ENCODE measurements around the gene ATG5.

Gene ATG5

GRCh38 chr6:106220485-106220884 is 105.1 kb downstream of the ATG5 start:
- no peak for DNase-seq (ENCODE audit: low spot score)

DNA sequence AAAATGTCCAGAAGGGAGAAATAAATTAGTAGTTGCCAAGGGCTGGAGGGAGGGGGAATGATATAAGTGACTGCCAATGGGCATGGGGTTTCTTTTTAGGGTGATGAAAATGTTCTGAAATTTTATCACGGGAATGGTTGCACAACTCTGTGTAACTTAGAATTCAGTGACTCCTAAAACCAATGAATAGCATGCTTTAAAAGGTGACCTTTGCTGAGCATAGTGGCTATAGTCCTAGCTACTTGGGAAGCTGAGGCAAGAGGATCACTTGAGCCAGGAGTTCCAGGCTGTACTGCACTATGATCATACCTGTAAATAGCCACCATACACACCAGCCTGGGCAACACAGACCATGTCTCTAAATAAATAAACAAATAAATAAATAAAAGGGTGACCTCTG is 109.0 kb downstream of the ATG5 start:
- no peak for DNase-seq (ENCODE audit: low spot score)

DNA sequence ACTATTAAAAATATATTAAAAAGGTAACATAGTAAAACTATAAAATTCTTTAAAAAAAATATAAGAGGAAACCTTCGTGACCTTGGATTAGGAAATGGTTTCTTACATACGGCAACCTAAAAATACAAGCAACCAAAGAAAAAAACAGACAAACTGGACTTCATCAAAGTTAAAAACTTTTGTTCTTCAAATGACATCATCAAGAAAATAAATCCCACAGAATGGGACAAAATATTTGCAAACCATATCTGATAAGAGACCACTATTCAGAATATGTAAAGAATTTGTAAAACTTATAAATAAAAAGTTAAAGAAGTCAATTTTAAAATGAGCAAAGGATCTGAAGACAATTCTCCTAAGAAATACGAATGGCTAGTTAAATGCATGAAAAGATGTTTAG is 110.0 kb downstream of the ATG5 start:
- DNase-seq (ENCODE audit: low spot score), result no peak

- no peak for DNase-seq (ENCODE audit: low spot score)
Measured at GRCh38 chr6:106214531-106214930, 111.0 kb downstream of the ATG5 start.

DNA sequence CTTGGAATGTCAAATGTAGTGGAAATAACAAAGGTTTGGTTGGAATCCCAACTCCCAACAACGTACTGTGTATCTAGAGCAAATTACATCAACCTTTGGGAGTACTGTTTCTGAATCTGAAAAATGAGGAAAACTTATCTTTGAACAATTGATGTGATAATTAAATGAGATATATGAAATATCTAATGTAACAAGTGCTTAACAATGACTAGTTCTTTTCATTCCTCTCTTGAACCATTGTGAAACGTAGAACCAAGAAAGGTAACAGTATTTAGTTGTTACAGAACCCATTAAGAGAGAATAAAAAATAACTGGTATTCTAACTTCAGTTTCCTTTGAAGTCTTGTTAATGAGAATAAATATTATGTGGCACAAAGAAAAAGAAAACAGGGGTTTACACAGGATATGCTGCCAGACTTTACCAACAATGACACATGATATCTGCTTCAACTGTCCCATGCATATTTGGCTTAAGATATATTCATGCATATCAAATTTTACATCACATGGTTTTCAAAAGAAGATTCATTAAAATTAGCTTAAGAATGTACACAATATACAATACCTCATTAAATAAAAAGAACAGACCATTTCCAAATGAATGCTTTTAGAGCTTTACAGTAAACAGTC is 111.8 kb downstream of the ATG5 start:
- DNase-seq (ENCODE audit: low spot score), result no peak

GRCh38 chr6:106212576-106212975 is 113.0 kb downstream of the ATG5 start:
- no peak for DNase-seq (ENCODE audit: low spot score)

DNA sequence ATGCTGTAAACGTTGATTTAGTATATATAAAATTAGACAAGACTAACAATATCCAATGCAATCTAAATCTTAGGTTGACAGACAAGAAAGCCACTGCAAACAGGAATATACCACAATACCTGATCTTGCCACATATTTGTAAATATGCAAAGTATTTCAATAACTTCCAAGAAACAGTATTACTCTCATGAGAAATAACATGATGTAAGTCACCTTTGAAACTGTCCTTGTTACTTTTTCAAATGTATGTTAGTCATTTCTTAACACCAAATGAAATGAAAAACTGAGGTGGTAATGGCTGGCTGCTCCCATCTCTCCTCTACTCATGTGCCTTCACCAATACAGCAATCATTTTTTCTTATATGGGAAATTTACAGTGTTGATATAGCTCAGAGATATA is 118.7 kb downstream of the ATG5 start:
- no peak for DNase-seq (ENCODE audit: low spot score)

- no peak for DNase-seq (ENCODE audit: low spot score)
Measured at GRCh38 chr6:106204961-106205360, 120.6 kb downstream of the ATG5 start.

DNA sequence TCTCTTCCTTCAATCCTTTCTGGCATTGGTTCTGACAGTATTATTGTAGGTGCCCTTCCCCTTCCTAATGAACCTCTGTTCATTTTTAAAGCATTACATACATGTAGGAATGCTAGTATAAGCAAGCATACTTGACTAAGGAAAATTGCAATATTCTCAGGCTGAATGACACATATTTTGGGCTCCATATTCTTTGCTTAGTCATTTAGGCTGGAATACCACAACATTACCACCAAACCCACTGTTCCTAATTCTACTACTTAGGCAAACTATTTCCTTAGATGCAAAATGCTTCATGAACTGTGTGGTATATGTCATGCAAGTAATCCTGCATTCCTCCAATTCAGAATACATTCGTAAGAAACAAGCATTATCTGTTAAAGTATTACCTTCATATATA is 125.6 kb downstream of the ATG5 start:
- DNase-seq (ENCODE audit: low spot score), result peak; percentile 2

GRCh38 chr6:106199331-106199730 is 126.2 kb downstream of the ATG5 start:
- no peak for DNase-seq (ENCODE audit: low spot score)

DNA sequence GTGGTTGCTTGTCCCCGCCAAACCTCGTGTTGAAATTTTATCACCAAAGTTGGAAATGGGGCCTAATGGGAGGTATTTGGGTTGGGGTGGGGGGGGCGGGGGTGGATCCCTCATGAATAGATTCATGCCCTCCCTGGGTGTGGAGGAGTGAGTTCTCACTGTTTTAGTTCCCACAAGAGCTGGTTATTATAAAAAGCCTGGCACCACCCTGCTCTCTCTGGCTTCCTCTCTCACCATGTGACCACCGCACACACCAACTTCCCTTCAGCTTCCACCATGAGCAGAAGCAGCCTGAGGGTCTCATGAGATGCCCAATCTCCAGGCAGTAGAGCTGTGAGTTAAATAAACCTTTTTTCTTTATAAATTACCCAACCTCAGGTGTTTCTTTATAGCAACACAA is 128.1 kb downstream of the ATG5 start:
- DNase-seq (ENCODE audit: low spot score), result no peak

GRCh38 chr6:106194949-106195921 is 130.3 kb downstream of the ATG5 start:
- DNase-seq (ENCODE audit: low spot score), result peak; percentile 77

GRCh38 chr6:106192824-106193223 is 132.7 kb downstream of the ATG5 start:
- DNase-seq (ENCODE audit: low spot score), result peak; percentile 63

- no peak for DNase-seq (ENCODE audit: low spot score)
Measured at GRCh38 chr6:106188104-106188794, 137.3 kb downstream of the ATG5 start.

DNA sequence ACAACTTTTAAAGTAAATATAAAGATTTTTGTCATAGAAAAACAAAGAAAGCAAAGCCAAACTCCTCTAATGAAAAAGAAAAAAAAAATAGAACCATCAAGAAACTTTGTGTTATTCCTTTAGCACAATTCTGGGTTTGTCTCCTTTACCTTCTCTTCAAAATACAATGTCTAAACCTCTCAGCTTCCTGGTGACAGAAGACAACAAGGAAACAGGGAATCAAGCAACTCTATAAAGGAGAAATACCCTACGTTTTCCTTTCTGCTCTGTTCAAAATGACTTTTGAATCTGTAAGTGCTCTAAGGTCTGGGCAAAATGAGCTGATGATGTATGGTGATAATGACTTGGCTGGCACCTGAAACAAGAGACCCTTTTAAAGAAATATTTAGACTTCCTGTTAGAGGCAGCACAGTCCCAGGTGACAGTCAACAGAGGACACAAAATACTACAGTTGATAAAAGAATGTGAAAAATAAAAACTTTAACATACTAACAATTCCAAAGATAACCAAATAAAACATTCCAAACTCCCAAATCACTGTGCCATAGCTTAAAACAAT is 138.1 kb downstream of the ATG5 start:
- DNase-seq (ENCODE audit: low spot score), result no peak

- DNase-seq (ENCODE audit: low spot score), result no peak
Measured at GRCh38 chr6:106186714-106187113, 138.8 kb downstream of the ATG5 start.

DNA sequence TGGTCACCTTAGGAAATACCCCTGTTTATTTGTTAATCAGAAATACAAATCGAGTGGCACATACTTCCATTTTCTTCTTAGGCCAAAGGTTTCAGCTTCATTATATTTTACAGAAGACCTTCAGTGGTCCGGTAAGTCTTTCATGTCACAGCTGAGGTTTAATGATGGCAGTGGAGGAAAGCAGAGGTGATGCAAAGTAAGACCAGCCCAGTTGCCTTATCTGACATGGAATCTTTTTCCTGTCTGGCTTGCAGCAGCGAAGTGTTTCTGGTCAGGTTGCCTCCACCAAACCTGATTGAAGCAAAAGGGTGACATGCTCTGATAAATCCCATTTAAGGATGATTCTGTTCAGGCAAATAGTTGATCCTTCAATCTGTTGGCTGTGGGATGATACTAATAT is 139.4 kb downstream of the ATG5 start:
- DNase-seq (ENCODE audit: low spot score), result no peak

DNA sequence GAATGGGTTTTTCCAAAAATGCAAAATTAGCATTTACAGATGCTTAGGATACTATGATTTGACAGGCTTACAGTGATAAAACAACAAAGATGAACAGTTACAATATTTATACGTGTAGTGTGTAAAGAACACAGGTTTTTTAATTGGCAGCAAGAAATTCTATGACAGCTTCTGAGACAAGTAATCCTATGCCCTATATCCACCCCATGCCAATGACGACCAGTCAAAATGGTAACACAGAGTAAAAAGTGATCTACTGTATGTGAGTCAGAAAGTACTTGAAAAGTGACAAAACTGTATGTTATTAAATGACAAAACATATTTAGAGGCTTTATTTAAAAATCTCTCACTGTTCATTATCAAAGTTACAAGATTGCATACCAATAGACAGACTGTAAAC is 139.9 kb downstream of the ATG5 start:
- DNase-seq (ENCODE audit: low spot score), result no peak

DNA sequence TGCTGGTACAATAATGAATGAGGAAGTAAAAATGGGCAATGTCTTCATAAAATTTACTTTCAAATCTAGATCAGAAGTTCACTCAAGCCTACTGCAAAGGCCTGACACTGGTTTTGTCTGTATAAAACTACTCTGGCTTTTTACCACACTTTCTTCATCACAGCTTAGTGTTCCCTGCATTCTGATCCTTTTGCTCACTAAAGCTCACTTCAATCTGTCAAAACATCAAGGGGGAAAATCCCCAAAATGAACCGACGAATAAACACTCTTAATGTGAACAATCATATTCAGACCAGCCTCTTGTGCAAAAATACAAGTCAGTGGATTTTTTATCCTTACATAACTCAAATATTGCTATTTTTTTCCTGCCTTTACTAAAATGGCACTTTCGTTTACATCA is 140.9 kb downstream of the ATG5 start:
- DNase-seq (ENCODE audit: low spot score), result no peak

DNA sequence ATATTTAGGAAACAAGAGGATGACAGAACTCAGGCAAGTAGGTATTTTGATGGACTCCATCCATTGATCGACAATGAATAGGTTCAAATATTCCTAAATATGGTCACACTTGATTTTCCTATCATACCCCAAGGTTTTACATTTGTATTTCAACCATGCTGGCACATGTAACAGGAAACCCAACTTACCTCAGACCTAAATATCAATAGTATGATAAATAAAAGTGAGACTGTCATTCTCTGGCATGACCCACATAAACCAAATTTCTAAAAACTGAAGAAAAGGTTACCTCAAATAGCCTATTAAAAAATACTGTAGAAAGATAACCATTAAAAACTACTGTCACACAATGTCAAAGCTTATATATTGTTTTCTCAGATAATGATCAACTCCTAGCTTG is 142.1 kb downstream of the ATG5 start:
- DNase-seq (ENCODE audit: low spot score), result no peak

GRCh38 chr6:106182455-106182854 is 143.1 kb downstream of the ATG5 start:
- DNase-seq (ENCODE audit: low spot score), result no peak

DNA sequence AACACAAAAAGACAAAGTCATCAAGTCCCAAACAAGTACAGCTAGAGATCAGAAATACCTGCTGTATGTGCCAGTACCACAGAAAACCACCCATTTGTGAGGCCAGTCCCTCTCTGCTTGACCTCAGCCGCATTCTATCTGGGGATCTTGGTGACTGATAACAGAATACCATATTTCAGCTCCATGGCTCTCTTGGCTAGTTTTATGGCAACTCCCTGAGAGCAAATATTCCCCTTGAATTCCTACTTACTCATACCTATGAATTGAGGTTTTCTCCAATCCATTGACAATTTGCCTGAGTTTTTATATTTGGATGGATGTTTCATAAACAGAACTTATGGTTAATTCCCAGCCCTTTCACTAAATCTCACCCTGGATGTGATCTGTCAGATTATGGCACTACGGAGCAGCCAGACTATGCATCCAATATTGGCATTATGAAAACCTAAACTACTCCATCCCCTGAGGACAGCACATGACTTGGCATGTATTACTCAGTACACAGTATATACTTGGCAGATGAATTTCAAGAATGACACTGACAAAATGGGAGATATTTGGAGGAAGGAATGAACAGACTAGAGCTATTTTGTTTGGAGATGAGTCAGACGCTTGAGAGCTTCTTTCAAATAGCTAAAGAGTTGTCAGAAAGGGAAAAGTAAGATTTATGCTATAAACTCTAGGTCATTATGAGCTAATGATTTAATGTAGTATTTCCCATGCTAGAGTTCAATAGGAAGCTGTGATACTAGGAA is 143.7 kb downstream of the ATG5 start:
- no peak for DNase-seq (ENCODE audit: low spot score)

Data from SW480 (cell line).